Islet of Langerhans (tissue), 1 donor: ENCODE results near the gene SLC46A3.

Experiments used
- FAIRE-seq: peaks from one replicate; lab custom pipeline; 2011; peaks lifted over from hg19 to GRCh38; lab: Jason Lieb, UNC

SLC46A3 gene

GRCh38 chr13:28680541-28680940 lies 38.2 kb downstream of the SLC46A3 start:
- no peak for FAIRE-seq

- FAIRE-seq, result peak; percentile 80
Observed at GRCh38 chr13:28679628-28680027, 39.1 kb downstream of the SLC46A3 start.

- peak; percentile 9 for FAIRE-seq
Observed at GRCh38 chr13:28678809-28679208, 40.0 kb downstream of the SLC46A3 start.

- FAIRE-seq, result no peak
Observed at GRCh38 chr13:28671126-28671792, 47.5 kb downstream of the SLC46A3 start.

GRCh38 chr13:28666897-28667488 lies 51.8 kb downstream of the SLC46A3 start:
- no peak for FAIRE-seq

GRCh38 chr13:28659621-28659970 lies 59.2 kb downstream of the SLC46A3 start:
- no peak for FAIRE-seq

GRCh38 chr13:28658796-28659620 lies 59.8 kb downstream of the SLC46A3 start, which contains the start of gene POMP:
Gene POMP, plus strand, starts transcription at chr13:28659130. Its CDS starts 55 bp downstream, at chr13:28659185.
- FAIRE-seq, result no peak

GRCh38 chr13:28658539-28658795 lies 60.3 kb downstream of the SLC46A3 start:
- FAIRE-seq, result no peak

GRCh38 chr13:28657784-28658538 lies 60.8 kb downstream of the SLC46A3 start:
- FAIRE-seq, result no peak

- no peak for FAIRE-seq
Observed at GRCh38 chr13:28655561-28655960, 63.2 kb downstream of the SLC46A3 start.

GRCh38 chr13:28654276-28654675 lies 64.5 kb downstream of the SLC46A3 start:
- FAIRE-seq, result no peak

GRCh38 chr13:28653111-28653510 lies 65.7 kb downstream of the SLC46A3 start:
- FAIRE-seq, result no peak

GRCh38 chr13:28651810-28652401 lies 66.9 kb downstream of the SLC46A3 start:
- FAIRE-seq, result no peak

- no peak for FAIRE-seq
Observed at GRCh38 chr13:28650284-28650683, 68.5 kb downstream of the SLC46A3 start.
